Neural progenitor cell (in vitro differentiated cells): Measurements from ENCODE around the gene LZIC.

ENCODE experiments used
- EZH2 ChIP-seq: fragments of 200-600 bp; sonication (generic); IDR thresholded peaks from 2 replicates; pipeline ENCODE4 v1.6.1; 2017; ENCODE audit warnings: antibody characterized with exemption, mild to moderate bottlenecking, moderate library complexity
- TF ChIP-seq, protein P1 (sequence below): fragments of 200-600 bp; sonication (generic); IDR thresholded peaks from 2 replicates; pipeline ENCODE4 v1.5.1; 2017; ENCODE audit warnings: antibody characterized with exemption, mild to moderate bottlenecking

DNA sequence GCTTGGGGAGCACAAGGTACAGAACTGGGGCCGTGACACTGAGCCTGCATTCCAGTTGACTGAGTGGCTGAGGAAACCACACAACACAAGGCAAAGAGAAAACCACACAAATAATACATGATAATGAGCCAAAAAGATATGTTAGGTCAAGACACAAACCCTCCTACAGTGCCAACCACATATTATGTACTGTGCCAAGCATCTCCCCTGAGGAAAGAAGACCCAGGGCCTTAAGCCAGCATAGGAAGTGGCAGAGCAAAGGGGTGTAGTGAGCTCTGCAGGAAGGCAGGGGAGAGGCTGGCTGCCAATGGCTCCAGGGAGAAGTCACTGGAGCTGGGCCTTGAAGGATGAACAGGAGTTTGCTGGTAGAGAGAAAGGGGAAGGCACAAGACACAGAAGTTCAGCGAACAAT lies 61.3 kb downstream of the LZIC start:
- TF ChIP-seq, protein P1, sequence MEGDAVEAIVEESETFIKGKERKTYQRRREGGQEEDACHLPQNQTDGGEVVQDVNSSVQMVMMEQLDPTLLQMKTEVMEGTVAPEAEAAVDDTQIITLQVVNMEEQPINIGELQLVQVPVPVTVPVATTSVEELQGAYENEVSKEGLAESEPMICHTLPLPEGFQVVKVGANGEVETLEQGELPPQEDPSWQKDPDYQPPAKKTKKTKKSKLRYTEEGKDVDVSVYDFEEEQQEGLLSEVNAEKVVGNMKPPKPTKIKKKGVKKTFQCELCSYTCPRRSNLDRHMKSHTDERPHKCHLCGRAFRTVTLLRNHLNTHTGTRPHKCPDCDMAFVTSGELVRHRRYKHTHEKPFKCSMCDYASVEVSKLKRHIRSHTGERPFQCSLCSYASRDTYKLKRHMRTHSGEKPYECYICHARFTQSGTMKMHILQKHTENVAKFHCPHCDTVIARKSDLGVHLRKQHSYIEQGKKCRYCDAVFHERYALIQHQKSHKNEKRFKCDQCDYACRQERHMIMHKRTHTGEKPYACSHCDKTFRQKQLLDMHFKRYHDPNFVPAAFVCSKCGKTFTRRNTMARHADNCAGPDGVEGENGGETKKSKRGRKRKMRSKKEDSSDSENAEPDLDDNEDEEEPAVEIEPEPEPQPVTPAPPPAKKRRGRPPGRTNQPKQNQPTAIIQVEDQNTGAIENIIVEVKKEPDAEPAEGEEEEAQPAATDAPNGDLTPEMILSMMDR: no peak
- no peak for TF ChIP-seq EZH2
